ENCODE measurements around the gene COBL.

Gene COBL

DNA sequence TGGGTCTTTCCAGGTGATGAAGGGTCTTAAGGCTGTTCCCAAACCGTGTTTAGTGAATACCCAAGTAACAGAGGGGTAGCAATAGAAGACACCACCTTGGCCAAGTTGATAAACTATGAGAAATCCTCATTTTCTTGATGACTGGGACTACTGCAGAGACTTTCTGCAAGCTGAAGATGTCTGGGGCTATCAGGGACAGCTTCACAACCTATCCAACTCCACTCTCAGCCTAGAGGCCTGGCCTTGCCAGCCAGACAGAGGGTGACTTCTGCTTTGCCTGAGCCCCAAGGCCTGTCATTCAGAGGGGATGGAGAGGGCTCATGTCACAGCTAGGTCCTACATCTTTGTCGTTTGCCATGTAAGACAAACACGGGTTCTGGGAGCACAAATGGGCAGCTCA, 278.0 kb downstream of the COBL start:
- TF ChIP-seq CEBPB (IDR thresholded peaks at IDR 0.05) (no peak), TEAD4 (IDR thresholded peaks at IDR 0.05) (no peak), FOXM1 (IDR thresholded peaks at IDR 0.05; ENCODE audit: borderline replicate concordance, low read depth) (no peak), YY1 (IDR thresholded peaks at IDR 0.05; ENCODE audit: low read depth) (no peak), EGR1 (IDR thresholded peaks at IDR 0.05) (no peak), TAF1 (IDR thresholded peaks at IDR 0.05; ENCODE audit: low read depth) (no peak), NFIC (IDR thresholded peaks at IDR 0.05) (no peak)
- TF ChIP-seq, protein P1, sequence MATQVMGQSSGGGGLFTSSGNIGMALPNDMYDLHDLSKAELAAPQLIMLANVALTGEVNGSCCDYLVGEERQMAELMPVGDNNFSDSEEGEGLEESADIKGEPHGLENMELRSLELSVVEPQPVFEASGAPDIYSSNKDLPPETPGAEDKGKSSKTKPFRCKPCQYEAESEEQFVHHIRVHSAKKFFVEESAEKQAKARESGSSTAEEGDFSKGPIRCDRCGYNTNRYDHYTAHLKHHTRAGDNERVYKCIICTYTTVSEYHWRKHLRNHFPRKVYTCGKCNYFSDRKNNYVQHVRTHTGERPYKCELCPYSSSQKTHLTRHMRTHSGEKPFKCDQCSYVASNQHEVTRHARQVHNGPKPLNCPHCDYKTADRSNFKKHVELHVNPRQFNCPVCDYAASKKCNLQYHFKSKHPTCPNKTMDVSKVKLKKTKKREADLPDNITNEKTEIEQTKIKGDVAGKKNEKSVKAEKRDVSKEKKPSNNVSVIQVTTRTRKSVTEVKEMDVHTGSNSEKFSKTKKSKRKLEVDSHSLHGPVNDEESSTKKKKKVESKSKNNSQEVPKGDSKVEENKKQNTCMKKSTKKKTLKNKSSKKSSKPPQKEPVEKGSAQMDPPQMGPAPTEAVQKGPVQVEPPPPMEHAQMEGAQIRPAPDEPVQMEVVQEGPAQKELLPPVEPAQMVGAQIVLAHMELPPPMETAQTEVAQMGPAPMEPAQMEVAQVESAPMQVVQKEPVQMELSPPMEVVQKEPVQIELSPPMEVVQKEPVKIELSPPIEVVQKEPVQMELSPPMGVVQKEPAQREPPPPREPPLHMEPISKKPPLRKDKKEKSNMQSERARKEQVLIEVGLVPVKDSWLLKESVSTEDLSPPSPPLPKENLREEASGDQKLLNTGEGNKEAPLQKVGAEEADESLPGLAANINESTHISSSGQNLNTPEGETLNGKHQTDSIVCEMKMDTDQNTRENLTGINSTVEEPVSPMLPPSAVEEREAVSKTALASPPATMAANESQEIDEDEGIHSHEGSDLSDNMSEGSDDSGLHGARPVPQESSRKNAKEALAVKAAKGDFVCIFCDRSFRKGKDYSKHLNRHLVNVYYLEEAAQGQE (IDR thresholded peaks at IDR 0.05; ENCODE audit: low read depth): no peak

- TF ChIP-seq EP300 (IDR thresholded peaks at IDR 0.05; ENCODE audit: borderline replicate concordance): no peak
- TF ChIP-seq CREB1 (IDR thresholded peaks at IDR 0.05; ENCODE audit: low read depth): no peak
- no peak for TF ChIP-seq YY1 (IDR thresholded peaks at IDR 0.05; ENCODE audit: low read depth)
- no peak for TF ChIP-seq FOXM1 (IDR thresholded peaks at IDR 0.05; ENCODE audit: borderline replicate concordance, low read depth)
- TF ChIP-seq TCF12 (IDR thresholded peaks at IDR 0.05; ENCODE audit: low read depth): no peak
- TF ChIP-seq TEAD4 (IDR thresholded peaks at IDR 0.05): no peak
- TF ChIP-seq, protein P2, sequence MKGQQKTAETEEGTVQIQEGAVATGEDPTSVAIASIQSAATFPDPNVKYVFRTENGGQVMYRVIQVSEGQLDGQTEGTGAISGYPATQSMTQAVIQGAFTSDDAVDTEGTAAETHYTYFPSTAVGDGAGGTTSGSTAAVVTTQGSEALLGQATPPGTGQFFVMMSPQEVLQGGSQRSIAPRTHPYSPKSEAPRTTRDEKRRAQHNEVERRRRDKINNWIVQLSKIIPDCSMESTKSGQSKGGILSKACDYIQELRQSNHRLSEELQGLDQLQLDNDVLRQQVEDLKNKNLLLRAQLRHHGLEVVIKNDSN (IDR thresholded peaks at IDR 0.05): no peak
- TF ChIP-seq RAD21 (IDR thresholded peaks at IDR 0.05; ENCODE audit: low read depth): no peak
- no peak for TF ChIP-seq TAF1 (IDR thresholded peaks at IDR 0.05; ENCODE audit: low read depth)
- TF ChIP-seq, protein P1 (IDR thresholded peaks at IDR 0.05; ENCODE audit: low read depth): no peak
- TF ChIP-seq, protein P3, sequence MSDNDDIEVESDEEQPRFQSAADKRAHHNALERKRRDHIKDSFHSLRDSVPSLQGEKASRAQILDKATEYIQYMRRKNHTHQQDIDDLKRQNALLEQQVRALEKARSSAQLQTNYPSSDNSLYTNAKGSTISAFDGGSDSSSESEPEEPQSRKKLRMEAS (IDR thresholded peaks at IDR 0.05): no peak
- no peak for TF ChIP-seq NFIC (IDR thresholded peaks at IDR 0.05)
- no peak for TF ChIP-seq ZBTB7A (IDR thresholded peaks at IDR 0.05; ENCODE audit: low read depth)
- TF ChIP-seq CEBPB (IDR thresholded peaks at IDR 0.05): no peak
- no peak for TF ChIP-seq EGR1 (IDR thresholded peaks at IDR 0.05)
Observed at GRCh38 chr7:51035716-51036115, 280.9 kb downstream of the COBL start.

- TF ChIP-seq, protein P1 (IDR thresholded peaks at IDR 0.05; ENCODE audit: low read depth): no peak
- TF ChIP-seq TAF1 (IDR thresholded peaks at IDR 0.05; ENCODE audit: low read depth): no peak
- no peak for TF ChIP-seq TEAD4 (IDR thresholded peaks at IDR 0.05)
- TF ChIP-seq TCF12 (IDR thresholded peaks at IDR 0.05; ENCODE audit: low read depth): no peak
- TF ChIP-seq, protein P2 (IDR thresholded peaks at IDR 0.05): no peak
- TF ChIP-seq CEBPB (IDR thresholded peaks at IDR 0.05): no peak
- no peak for TF ChIP-seq RAD21 (IDR thresholded peaks at IDR 0.05; ENCODE audit: low read depth)
- no peak for TF ChIP-seq CREB1 (IDR thresholded peaks at IDR 0.05; ENCODE audit: low read depth)
- no peak for TF ChIP-seq NFIC (IDR thresholded peaks at IDR 0.05)
- no peak for TF ChIP-seq EGR1 (IDR thresholded peaks at IDR 0.05)
Observed at GRCh38 chr7:51034521-51035264, 281.9 kb downstream of the COBL start.

- no peak for TF ChIP-seq YY1 (IDR thresholded peaks at IDR 0.05; ENCODE audit: low read depth)
Observed at GRCh38 chr7:51033727-51034520, 282.7 kb downstream of the COBL start.
